K562 (cell line): ENCODE data around the gene SNRPB. TPM values are rescaled to one million over a fixed set of nuclear protein-coding genes. Genes with fewer than 3 reads are reported as not detected.

Source experiments
- CBFA2T3 ChIP-seq: fragments of 450-650 bp; IDR thresholded peaks from 2 replicates; pipeline ENCODE4 v1.6.1; 2017
- CBX2 ChIP-seq: fragments of 200-600 bp; sonication (generic); IDR thresholded peaks from one replicate; pipeline ENCODE4 v1.6.1; 2012; ENCODE audit warnings: mild to moderate bottlenecking, low read length, inconsistent platforms; ENCODE audit not compliant: insufficient read depth, poor library complexity, severe bottlenecking
- CEBPZ ChIP-seq: fragments of 150-350 bp; IDR thresholded peaks from 2 replicates; pipeline ENCODE4 v1.6.1; 2014; ENCODE audit warnings: low read depth, mild to moderate bottlenecking, low read length, borderline replicate concordance
- CHD4 ChIP-seq: fragments of 200-600 bp; sonication (generic); IDR thresholded peaks from 3 replicates; pipeline ENCODE4 v1.6.1; 2012; ENCODE audit warnings: low read depth, mild to moderate bottlenecking, mixed read lengths, low read length, inconsistent platforms; ENCODE audit not compliant: insufficient read depth, insufficient replicate concordance, poor library complexity, severe bottlenecking
- CTCF ChIP-seq, 3 experiments: IDR thresholded peaks in 2 of 3; conservative IDR thresholded peaks in 1 of 3; 2 replicates each; pipeline ENCODE4 v1.5.1; 2011 to 2012; ENCODE audit warnings: low read length in 3 of 3, mild to moderate bottlenecking in 3 of 3, control low read depth in 2 of 3, improper control_type of control experiment in 1 of 3, inconsistent platforms in 1 of 3, low read depth in 1 of 3, mixed read lengths in 1 of 3, moderate library complexity in 1 of 3; ENCODE audit not compliant: insufficient read depth in 2 of 3
- NR1H2 ChIP-seq: sonication (generic); formaldehyde crosslinking; IDR thresholded peaks from 2 replicates; pipeline ENCODE4 v1.4.0; 2020; ENCODE audit warnings: mild to moderate bottlenecking, missing genetic modification reagents
- POLR2B ChIP-seq: fragments of 450-650 bp; IDR thresholded peaks from 2 replicates; pipeline ENCODE4 v1.6.1; 2018; ENCODE audit warnings: low read depth; ENCODE audit not compliant: partially characterized antibody
- RBM14 ChIP-seq: fragments of 200-400 bp; formaldehyde crosslinking; IDR thresholded peaks from 2 replicates; pipeline ENCODE4 v1.6.1; 2018; ENCODE audit warnings: low read depth, mild to moderate bottlenecking, low read length, moderate library complexity, borderline replicate concordance; ENCODE audit not compliant: insufficient read depth
- ZBTB40 ChIP-seq, 2 experiments: fragments of 450-650 bp in 1 of 2; sonication (generic) in 1 of 2; formaldehyde crosslinking in 1 of 2; IDR thresholded peaks; 2 replicates each; pipeline versions ENCODE4 v1.7.1 to v1.9.0; 2016 to 2022; ENCODE audit warnings: inconsistent platforms in 1 of 2, mild to moderate bottlenecking in 1 of 2, missing genetic modification reagents in 1 of 2
- ZNF197 ChIP-seq: fragments of 200-800 bp; sonication (Bioruptor generic); IDR thresholded peaks from 2 replicates; pipeline ENCODE4 v1.6.1; 2016; ENCODE audit warnings: low read depth, missing genetic modification characterization, missing compliant biosample characterization
- polyA plus RNA-seq, 8 experiments: library from polyadenylated mRNA; depleted of rRNA in 4 of 8; stranded (reverse) in 5 of 8; unstranded in 3 of 8; fragments of >200 nt; fragmentation: Nextera tagmentation in 2 of 8; fragmentation: Illumina TruSeq in 1 of 8; extraction: Ambion mirVana in 2 of 8; extraction: Trizol in 1 of 8; gene quantifications; 2 replicates each; pipeline versions ENCODE4 v1.2.1 to v1.2.3, GENCODE V29; 2011 to 2014; ENCODE audit warnings: inconsistent platforms in 1 of 8, missing spikeins in 1 of 8
- total RNA-seq, 7 experiments: library from RNA; depleted of rRNA in 6 of 7; stranded (reverse); fragments of >200 nt in 6 of 7; fragmentation: Illumina TruSeq in 2 of 7; extraction: Trizol in 2 of 7; gene quantifications; 2 replicates each; pipeline versions ENCODE4 v1.2.1 to v1.2.3, GENCODE V29; 2011 to 2021; ENCODE audit warnings: low replicate concordance in 1 of 7

SNRPB gene
- total and polyA plus RNA-seq, 9 of the 15 experiments (the other 6 are each of a cell fraction or from before 2014, with no cell fraction given) = 13.1 to 615 (median 266) TPM

- TF ChIP-seq CEBPZ (no peak), NR1H2 (CRISPR knock-in tag) (0 out of 2 replicates have a peak, but pooled peaks have one; percentile 30), CBFA2T3 (no peak), CBX2 (no peak), POLR2B (peak; percentile 44), RBM14 (no peak), ZBTB40 (IDR thresholded peaks at IDR 0.05) (peak; percentile 98), ZBTB40 (CRISPR knock-in tag; IDR thresholded peaks at IDR 0.05) (no peak), CHD4 (no peak), ZNF197 (CRISPR knock-in tag) (0 out of 2 replicates have a peak, but pooled peaks have one; percentile 46), CTCF (IDR thresholded peaks at IDR 0.05 in 2 of 3, conservative IDR thresholded peaks at IDR 0.05 in 1 of 3; ENCODE audit: insufficient read depth in 2 of 3, low read depth in 1 of 3, low read length in 3 of 3) (peak in 1 of 3 experiments; percentile 31; a peak in 2 of 6 replicates)
Observed at GRCh38 chr20:2508631-2509467, 38.3 kb upstream of the SNRPB start, which contains the start of gene ZNF343 (continued).
